HG03159 (cell line): ENCODE data around the gene ZNF208.
A peak's percentile ranks its signal among the peaks of the same experiment; 100 is the strongest.
"Not testable (repeated sequence)": the region's sequence is repeated elsewhere in the genome, so short reads cannot be mapped to it uniquely, and the experiment has no call there.

Experiments used
- ATAC-seq: cut with Tn5 transposase; IDR thresholded peaks from one replicate; pipeline ENCODE4 v1.9.1; 2021; ENCODE audit warnings: mild to moderate bottlenecking, moderate library complexity; ENCODE audit not compliant: unreplicated experiment

Gene ZNF208

GRCh38 chr19:22010437-22011143 lies at the start of gene ZNF208:
TSS of gene ZNF208 (minus strand) at chr19:22010943. CDS start at chr19:22010794, 149 bp downstream.
- not testable (repeated sequence) for ATAC-seq

GRCh38 chr19:22052644-22053013 lies 41.9 kb upstream of the ZNF208 start:
- ATAC-seq = peak; percentile 14

DNA sequence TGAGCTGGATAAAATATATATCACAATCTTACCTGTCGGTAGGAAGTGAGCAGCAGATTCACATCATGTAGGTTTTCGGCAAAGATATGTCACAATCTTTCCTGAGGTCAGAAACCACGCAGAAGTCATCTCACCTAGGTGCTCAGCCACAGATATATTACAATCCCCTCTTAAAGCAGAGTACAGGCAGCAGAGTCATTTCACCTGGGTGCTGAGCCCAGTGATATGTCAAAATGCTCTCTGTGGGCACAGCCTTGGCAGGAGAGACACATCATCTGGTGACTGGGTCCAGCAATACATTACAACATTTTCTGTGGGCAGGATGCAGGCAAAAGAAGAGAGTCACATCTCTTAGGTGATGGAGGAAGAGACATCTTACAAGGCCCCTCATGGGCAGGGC lies 30.4 kb upstream of the ZNF208 start:
- not testable (repeated sequence) for ATAC-seq

DNA sequence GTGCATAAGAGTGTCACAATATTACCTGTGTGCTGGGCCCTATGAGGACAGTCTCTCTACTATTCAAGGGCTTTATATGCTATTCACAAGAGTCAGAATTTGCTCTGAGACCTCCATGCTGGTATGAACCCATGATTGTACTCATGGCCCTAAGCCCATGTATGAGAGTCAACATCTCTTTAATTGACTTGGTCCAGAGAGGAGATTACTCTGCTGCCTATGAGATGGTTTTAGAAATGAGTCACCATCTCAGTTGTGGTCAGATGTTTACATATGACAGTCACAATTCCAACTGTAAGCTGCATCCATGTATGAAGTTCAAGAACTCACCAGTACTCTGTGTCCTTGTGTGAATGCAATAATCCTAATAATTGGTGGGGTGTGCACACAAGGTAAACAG lies 19.9 kb upstream of the ZNF208 start:
- ATAC-seq = no peak

DNA sequence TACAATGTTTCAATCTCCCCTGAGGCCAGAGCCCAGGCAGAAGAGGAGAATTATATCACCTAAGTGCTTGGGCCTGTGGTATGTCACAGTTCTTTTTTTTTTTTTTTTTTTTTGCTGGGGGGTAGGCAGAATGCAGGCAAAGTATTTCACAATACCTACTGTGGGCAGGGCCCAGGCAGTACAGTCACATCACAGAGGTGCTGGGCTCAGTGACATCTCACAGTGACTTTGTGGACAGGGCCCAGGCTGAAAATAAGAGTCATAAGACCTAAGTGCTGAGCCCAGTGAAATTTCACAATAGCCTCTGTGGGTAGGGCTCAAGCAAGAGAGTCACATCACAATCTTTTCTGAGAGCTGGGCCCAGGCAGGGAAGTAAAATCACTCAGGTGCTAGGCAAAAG lies 15.9 kb upstream of the ZNF208 start:
- no peak for ATAC-seq

- not testable (repeated sequence) for ATAC-seq
Observed at GRCh38 chr19:22025539-22025938, 14.8 kb upstream of the ZNF208 start.

GRCh38 chr19:21970466-21970865 lies 40.3 kb downstream of the ZNF208 start:
- no peak for ATAC-seq

- ATAC-seq = no peak
Observed at GRCh38 chr19:21947775-21948174, 63.0 kb downstream of the ZNF208 start.

GRCh38 chr19:21940684-21941083 lies 70.1 kb downstream of the ZNF208 start:
- ATAC-seq = no peak

DNA sequence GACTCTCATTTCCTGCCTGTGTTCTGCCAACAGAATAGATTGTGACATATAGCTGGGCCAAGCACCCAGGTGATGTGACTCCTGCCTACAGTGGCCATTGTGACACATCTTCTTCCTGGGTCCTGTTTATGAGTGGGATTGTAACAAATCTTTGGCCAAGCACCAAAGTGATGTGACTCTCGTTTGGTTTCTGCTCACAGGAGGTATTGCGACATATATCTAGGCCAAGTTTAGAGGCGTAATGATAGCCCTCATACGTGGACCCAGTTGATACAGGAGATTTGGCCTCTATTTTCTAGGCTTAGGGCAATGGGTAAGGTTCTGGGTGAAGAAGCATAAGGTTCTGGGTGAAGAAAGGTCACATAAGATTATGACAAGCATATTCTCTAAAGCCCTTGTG lies 76.2 kb downstream of the ZNF208 start:
- no peak for ATAC-seq

DNA sequence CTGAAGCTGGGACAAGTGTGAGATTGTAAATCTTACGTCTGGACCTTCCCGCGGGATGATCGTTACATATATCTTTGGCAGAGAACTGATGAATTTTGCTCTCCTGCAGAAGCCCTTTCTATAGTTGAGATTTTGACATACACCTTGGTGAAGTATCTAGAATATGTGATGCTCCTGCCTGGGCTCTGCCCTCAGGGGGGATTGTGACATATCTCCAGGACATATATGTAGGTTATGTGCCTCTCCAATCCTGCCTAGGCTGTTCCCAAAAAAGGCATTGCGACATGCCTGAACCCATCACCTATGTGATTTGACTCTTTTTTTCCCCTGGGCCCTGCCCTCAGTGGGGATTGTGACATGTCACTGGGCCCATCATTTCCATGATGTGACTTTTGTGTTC lies 76.6 kb downstream of the ZNF208 start:
- no peak for ATAC-seq

- ATAC-seq = no peak
Observed at GRCh38 chr19:21922276-21922675, 88.5 kb downstream of the ZNF208 start.

DNA sequence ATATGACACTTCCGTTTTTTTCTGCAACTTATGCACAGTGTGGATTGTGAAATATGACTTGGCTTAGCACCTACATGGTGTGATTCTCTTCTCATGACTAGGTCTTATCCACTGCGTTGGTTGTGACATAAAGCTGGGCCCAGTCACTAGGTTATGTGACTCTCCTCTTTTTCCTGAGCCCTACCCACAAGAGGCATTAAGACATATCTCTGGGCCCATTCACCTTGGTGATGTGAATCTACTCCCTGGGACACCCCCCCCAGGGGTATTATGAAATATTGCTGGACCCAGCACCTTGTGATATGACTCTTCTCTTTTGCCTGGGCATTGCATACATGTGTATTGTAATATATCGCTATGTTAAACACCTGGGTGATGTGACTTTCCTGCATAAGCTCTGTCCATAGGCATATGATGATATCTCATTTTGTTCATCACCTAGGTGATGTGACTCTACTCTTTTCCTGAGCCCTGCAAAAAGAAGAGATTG lies 89.0 kb downstream of the ZNF208 start:
- ATAC-seq = no peak

DNA sequence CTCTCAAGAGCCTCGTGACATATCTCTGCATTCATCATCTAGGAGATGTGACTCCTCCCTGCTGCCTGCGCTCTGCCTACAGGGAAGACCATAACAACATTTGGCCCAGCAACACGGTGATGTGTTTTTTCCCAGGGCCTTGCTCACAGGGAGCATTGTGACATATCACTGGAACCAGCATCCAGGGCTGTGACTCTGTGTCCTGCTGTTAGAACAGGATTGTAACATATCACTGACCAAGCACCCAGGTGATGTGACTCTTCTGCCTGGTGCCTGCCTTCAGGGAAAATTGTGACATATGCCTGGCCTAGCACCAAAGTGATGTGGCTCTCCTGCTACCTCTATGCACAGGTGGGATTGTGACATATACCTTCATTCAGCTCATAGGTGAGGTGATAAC lies 95.3 kb downstream of the ZNF208 start:
- no peak for ATAC-seq

GRCh38 chr19:21912654-21913053 lies 98.1 kb downstream of the ZNF208 start:
- ATAC-seq = no peak

DNA sequence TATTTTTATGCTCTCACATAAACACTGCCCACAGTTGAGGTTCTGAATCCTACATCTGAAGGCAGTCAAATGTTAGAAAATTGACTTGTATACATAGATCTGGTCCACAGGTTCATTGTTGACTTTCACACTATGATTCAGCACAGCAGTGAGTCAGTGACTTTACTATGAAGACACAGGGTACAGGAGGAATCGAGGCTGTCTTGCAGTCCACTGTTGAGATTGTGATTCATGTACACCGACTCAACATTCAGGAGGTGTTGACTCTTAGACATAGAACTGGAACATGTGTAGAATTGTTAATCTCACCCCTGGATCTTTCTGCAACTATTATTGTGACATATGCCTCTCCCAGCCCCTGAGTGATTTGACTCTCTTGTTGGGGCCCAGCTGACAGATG lies 100.4 kb downstream of the ZNF208 start:
- ATAC-seq = no peak

GRCh38 chr19:21908066-21908465 lies 102.7 kb downstream of the ZNF208 start:
- ATAC-seq = no peak

GRCh38 chr19:21907516-21907915 lies 103.2 kb downstream of the ZNF208 start:
- ATAC-seq = no peak

DNA sequence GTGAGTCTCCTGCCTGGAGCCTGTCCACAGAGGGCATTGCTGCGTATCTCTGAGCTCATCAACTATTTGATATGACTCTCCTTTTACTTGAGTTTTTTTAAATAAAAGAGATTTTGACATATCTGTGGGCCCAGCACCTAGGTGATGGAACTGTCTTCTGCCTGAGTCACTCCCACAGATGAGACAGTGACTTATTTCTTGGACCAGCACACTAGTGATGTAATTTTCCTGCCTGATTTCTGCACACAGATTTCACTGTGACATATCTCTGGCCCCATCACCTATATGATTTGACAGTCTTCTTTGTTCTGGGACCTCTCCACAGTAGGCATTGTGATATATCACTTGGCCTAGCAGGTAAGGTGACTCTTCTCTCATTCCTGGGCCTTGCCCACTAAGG lies 108.2 kb downstream of the ZNF208 start:
- no peak for ATAC-seq

DNA sequence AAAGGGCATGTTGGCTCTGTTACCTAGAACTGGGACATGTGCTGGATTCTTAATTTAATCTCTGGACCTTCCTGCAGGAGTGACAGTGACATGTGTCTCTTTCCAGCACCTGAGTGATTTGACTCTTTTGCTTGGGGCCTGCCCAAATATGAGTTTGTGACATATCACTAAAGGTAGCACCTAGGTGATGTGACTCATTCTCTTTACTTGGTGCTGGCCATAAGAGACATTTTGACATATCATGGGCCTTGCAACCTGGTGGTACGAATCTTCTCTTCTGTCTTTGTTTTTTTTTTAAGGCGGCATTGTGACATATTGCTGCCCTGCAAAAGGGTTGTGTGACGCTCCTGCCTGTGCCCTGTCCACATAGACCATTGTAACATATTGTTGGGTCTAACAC lies 108.9 kb downstream of the ZNF208 start:
- no peak for ATAC-seq

DNA sequence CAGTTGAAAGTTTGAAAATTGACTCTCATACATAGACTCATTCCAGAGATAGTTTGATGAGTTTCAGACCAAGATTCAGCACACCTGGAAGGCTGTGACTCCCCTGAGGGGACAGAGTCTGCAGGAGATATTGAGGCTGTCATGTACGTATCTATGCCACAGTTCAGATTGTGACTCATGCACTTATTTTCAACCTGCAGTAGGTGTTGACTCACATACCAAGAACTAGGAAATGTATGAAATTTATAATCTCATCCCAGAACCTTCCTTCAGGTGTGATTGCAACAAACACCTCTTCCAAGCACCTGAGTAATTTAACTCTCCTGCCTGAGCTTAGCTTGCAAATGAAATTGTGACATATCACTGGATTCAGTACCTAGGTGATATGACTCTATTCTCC lies 110.3 kb downstream of the ZNF208 start:
- ATAC-seq = no peak

DNA sequence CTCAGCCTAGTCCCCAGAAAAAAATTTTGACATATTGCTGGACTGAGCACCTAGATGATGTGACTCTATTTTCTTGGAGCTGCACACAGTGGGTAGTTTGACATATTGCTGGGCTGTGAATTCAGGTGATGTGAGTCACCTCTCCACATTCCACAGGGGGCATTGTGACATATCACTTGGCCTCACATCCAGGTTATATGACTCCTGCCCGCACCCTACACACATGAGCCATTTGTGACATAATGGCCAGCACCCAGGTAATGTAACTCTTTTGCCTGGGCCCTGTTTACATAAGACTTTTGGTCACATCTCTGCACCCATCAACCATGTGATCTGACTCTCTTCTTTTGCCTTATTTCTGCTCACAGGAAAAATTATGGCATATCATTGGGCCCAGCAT lies 119.7 kb downstream of the ZNF208 start:
- ATAC-seq = no peak

- ATAC-seq = not testable (repeated sequence)
Observed at GRCh38 chr19:21890017-21890416, 120.7 kb downstream of the ZNF208 start.
